Measurements from ENCODE around the gene NEDD4.
"Not testable (repeated sequence)": the region's sequence is repeated elsewhere in the genome, so short reads cannot be mapped to it uniquely, and the experiment has no call there.

NEDD4 gene

DNA sequence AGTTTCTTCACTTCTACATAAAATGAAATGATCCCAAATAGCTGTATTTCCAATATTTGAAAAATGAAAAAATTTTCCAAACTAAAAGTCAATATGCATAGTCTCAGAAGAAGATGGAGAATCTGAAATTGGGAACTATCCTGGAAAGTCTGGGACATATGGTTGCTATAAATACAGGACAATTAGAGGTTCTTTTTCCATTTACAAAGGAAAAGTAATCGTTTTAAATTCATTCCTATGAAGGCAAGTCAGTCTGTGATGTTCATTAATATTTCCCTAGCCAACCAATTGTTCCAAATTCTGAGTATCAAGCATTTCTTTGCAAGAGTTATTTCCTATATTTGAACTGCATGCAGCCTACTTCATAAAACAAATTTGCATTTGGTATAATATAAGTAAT lies 102.2 kb downstream of the NEDD4 start:
- TF ChIP-seq, protein P1, sequence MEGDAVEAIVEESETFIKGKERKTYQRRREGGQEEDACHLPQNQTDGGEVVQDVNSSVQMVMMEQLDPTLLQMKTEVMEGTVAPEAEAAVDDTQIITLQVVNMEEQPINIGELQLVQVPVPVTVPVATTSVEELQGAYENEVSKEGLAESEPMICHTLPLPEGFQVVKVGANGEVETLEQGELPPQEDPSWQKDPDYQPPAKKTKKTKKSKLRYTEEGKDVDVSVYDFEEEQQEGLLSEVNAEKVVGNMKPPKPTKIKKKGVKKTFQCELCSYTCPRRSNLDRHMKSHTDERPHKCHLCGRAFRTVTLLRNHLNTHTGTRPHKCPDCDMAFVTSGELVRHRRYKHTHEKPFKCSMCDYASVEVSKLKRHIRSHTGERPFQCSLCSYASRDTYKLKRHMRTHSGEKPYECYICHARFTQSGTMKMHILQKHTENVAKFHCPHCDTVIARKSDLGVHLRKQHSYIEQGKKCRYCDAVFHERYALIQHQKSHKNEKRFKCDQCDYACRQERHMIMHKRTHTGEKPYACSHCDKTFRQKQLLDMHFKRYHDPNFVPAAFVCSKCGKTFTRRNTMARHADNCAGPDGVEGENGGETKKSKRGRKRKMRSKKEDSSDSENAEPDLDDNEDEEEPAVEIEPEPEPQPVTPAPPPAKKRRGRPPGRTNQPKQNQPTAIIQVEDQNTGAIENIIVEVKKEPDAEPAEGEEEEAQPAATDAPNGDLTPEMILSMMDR (IDR thresholded peaks at IDR 0.05; ENCODE audit: low read depth, low read length, missing control alignments), result no peak
- no peak overlapping the region for H3K4me3 ChIP-seq (ENCODE audit: low read depth, low read length)
- no peak for DNase-seq (ENCODE audit: low read depth)

DNA sequence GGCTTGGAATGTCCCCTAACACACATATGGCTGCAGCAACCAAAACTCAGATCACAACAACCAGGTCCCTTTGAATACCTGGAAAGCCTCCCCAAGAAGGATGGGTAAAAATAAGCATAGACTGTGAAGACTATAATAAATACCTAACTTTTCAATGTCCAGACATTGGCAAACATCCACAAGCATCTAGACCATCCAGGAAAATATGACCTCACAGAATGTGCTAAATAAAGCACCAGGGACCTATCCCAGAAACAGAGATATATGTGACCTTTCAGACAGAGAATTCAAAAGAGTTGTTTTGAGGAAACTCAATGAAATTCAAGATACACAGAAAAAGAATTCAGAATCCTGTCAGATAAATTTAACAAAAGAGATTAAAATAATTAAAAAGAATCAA lies 109.2 kb downstream of the NEDD4 start:
- no peak for DNase-seq (ENCODE audit: low read depth)
- no peak overlapping the region for H3K4me3 ChIP-seq (ENCODE audit: low read depth, low read length)
- TF ChIP-seq, protein P1 (IDR thresholded peaks at IDR 0.05; ENCODE audit: low read depth, low read length, missing control alignments), result no peak

DNA sequence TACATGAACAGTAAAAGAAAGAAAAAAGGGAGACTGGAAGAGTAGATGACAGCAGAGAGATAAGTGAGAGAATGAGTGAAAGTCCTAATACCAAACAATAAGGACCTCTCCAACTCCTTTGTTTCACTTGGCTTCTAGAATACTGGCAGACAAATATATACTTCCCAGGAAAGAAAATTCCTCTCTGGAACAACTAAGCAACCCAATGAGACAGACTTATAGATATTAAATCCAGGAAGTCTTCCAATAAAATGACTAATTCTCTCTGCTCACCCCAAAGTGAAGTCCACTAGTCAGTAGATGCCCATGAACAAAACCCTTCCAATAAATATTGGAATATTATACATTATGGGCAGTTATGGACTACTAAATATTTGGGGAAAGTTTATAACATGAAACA lies 114.2 kb downstream of the NEDD4 start:
- TF ChIP-seq, protein P1 (IDR thresholded peaks at IDR 0.05; ENCODE audit: low read depth, low read length, missing control alignments), result no peak
- no peak for DNase-seq (ENCODE audit: low read depth)
- H3K4me3 ChIP-seq (ENCODE audit: low read depth, low read length), result no peak overlapping the region

DNA sequence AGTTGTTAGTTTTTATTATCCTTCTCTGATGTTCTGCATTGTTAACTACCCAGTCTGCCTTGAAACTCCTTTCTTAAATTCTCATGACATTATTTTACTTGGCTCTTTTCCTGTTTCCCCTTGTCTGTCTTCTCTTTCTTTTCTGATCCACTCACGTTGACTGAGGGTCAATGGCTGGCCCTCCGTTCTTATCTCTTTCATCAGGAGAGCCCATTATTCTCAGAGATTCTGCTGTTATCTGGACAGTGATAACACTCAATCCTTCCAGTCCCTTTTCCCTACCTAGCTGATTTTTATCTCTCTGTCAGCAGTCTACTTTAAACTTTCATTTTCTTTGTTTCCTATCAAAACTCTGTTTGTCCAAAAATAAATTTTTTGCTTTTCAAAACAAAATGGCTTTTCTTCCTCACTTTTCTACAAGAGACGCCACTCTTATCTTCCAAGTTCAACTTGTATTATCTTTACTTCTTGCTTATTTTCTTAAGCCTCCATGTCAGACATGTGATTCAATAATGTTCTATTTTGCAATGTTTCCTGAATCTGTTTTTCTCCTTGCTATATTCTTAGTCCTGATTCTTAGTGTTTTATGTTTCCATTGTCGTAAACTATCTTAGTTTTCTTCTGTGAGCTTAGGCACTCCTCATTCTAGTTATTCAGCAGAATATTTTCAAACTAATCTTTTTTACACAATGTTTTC lies 120.2 kb downstream of the NEDD4 start:
- TF ChIP-seq, protein P1 (IDR thresholded peaks at IDR 0.05; ENCODE audit: low read depth, low read length, missing control alignments), result no peak
- no peak overlapping the region for H3K4me3 ChIP-seq (ENCODE audit: low read depth, low read length)
- no peak for DNase-seq (ENCODE audit: low read depth)

DNA sequence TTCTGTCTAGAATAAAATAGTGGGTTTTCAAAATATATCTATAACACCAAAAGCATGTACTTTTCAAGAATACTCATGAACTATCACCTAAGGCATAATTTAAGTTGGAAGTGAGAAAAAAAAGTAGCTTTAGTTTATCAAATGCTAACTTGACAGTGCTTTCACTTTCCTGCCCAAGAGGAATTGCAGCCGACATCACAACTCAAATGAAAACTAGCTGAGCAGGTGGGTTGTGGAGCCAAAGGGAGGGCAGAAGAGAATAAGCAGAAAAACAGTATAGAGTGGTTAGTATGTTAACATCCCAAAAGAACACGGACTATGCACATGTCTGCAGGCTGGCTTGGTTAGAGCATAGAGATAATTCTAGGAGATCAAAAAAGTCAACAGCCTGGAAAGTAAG lies 120.9 kb downstream of the NEDD4 start:
- TF ChIP-seq, protein P1 (IDR thresholded peaks at IDR 0.05; ENCODE audit: low read depth, low read length, missing control alignments), result no peak
- DNase-seq (ENCODE audit: low read depth), result no peak
- H3K4me3 ChIP-seq (ENCODE audit: low read depth, low read length), result no peak overlapping the region

DNA sequence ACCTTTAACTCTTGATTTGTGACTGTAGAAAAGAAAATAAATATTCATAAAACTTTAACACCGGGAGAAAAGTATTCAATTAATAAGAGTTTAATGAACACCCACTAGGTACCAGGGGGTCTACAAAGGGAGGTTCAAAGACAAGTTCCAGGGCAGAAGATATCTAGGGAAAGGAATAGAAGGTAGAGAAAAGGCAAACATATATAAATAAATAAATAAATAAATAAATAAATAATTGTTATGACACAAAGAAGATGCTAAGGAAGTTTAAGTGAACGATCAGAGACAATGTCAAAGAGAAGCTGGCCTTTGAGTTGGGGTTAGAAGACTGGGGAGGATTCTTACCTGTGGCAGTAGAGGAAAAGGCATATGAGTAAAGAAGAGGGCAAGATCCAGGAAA lies 123.8 kb downstream of the NEDD4 start:
- no peak for DNase-seq (ENCODE audit: low read depth)
- TF ChIP-seq, protein P1 (IDR thresholded peaks at IDR 0.05; ENCODE audit: low read depth, low read length, missing control alignments), result no peak
- no peak overlapping the region for H3K4me3 ChIP-seq (ENCODE audit: low read depth, low read length)

DNA sequence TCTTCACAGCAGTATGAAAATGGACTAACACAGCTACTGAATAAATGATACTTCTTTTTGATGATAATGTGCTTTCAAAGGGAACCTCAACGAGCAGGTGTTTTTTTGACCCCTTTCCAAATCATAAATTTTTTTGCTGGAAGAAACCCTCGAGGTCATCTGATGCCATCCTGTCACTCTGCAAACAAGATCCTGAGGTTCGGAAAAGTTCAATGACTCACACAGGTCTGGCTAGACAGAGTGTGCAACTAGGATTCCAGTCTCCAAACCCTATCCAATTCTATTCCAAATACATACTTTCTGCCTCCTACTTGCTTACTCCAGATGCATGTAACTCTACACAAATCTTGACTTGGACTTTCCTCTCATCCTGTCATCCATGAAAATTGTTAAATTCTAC lies 124.7 kb downstream of the NEDD4 start:
- H3K4me3 ChIP-seq (ENCODE audit: low read depth, low read length), result no peak overlapping the region
- TF ChIP-seq, protein P1 (IDR thresholded peaks at IDR 0.05; ENCODE audit: low read depth, low read length, missing control alignments), result no peak
- no peak for DNase-seq (ENCODE audit: low read depth)

DNA sequence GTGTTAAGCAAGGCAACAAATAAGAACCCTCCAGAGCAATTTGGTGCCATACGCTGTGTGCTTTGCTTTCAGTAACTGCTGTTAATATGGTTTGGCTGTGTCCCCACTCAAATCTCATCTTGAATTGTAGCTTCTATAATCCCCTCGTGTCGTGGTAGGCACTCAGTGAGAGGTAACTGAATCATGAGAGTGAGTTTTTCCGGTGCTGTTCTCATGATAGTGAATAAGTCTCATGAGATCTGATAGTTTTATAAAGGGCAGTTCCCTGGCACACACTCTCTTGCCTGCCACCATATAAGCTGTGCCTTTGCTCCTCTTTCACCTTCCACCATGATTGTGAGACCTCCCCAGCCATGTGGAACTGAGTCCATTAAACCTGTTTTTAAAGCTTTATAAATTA lies 125.1 kb downstream of the NEDD4 start:
- not testable (repeated sequence) for H3K4me3 ChIP-seq (ENCODE audit: low read depth, low read length); DNase-seq (ENCODE audit: low read depth)
